GM19035 (cell line): ENCODE measurements around the gene ITPR1.

ENCODE experiments used
- ATAC-seq: cut with Tn5 transposase; IDR thresholded peaks from one replicate; pipeline ENCODE4 v1.9.1; 2021; ENCODE audit not compliant: unreplicated experiment

The ITPR1 gene

GRCh38 chr3:4821338-4821737 is 328.2 kb downstream of the ITPR1 start:
- no peak for ATAC-seq

- no peak for ATAC-seq
These were observed 328.8 kb downstream of the ITPR1 start for GRCh38 chr3:4821975-4822374.

- ATAC-seq, result no peak
These were observed 329.4 kb downstream of the ITPR1 start for GRCh38 chr3:4822568-4822967.

- ATAC-seq, result no peak
These were observed 330.2 kb downstream of the ITPR1 start for GRCh38 chr3:4823385-4823784.

GRCh38 chr3:4823986-4824925 is 331.1 kb downstream of the ITPR1 start:
- ATAC-seq, result no peak

- ATAC-seq, result no peak
These were observed 331.8 kb downstream of the ITPR1 start for GRCh38 chr3:4824926-4825325.

- no peak for ATAC-seq
These were observed 332.5 kb downstream of the ITPR1 start for GRCh38 chr3:4825436-4826236.

GRCh38 chr3:4826237-4827100 is 333.3 kb downstream of the ITPR1 start:
- ATAC-seq, result no peak

- no peak for ATAC-seq
These were observed 334.6 kb downstream of the ITPR1 start for GRCh38 chr3:4827767-4828166.

GRCh38 chr3:4828279-4829030 is 335.3 kb downstream of the ITPR1 start:
- no peak for ATAC-seq

- ATAC-seq, result no peak
These were observed 335.9 kb downstream of the ITPR1 start for GRCh38 chr3:4829031-4829394.

GRCh38 chr3:4830586-4830914 is 337.4 kb downstream of the ITPR1 start:
- ATAC-seq, result no peak

- peak; percentile 14 for ATAC-seq
These were observed 338.4 kb downstream of the ITPR1 start for GRCh38 chr3:4831580-4831950.

GRCh38 chr3:4833471-4833870 is 340.3 kb downstream of the ITPR1 start:
- no peak for ATAC-seq

GRCh38 chr3:4834403-4834866 is 341.3 kb downstream of the ITPR1 start:
- ATAC-seq, result peak; percentile 68

GRCh38 chr3:4835616-4836043 is 342.5 kb downstream of the ITPR1 start:
- ATAC-seq, result no peak

GRCh38 chr3:4836516-4836915 is 343.4 kb downstream of the ITPR1 start:
- no peak for ATAC-seq

- no peak for ATAC-seq
These were observed 344.3 kb downstream of the ITPR1 start for GRCh38 chr3:4837374-4837930.

- ATAC-seq, result peak; percentile 41
These were observed 345.5 kb downstream of the ITPR1 start for GRCh38 chr3:4838621-4839022.

GRCh38 chr3:4839278-4839677 is 346.1 kb downstream of the ITPR1 start:
- ATAC-seq, result no peak
